ENCODE measurements around the gene NUBPL. TPM values are rescaled to one million over a fixed set of nuclear protein-coding genes. Genes with fewer than 3 reads are reported as not detected.
"Not testable (repeated sequence)": the region's sequence is repeated elsewhere in the genome, so short reads cannot be mapped to it uniquely, and the experiment has no call there.

The NUBPL gene
- total RNA-seq, 2 experiments from 2014 or later: 4.8 to 6.4 TPM

DNA sequence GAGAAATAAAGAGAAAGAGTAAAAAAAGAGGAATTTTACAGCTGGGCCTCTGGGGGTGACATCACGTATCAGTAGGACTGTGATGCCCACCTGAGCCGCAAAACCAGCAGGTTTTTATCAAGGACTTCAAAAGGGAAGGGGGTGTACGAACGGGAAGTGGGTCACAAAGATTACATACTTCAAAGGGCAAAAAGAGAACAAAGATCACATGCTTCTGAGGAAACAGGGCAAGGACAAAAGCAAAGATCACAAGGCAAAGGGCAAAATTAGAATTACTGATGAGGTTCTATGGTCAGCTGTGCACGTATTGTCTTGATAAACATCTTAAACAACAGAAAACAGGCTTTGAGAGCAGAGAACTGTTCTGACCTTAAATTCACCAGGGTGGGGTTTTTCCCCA is 91.7 kb downstream of the NUBPL start:
- H3K27ac Mint-ChIP-seq; H3K4me3 Mint-ChIP-seq; POLR2A ChIA-PET; H3K36me3 Mint-ChIP-seq (ENCODE audit: low read depth); H3K4me1 Mint-ChIP-seq; H3K27me3 Mint-ChIP-seq; CTCF ChIA-PET; DNase-seq: not testable (repeated sequence)
- H3K9me3 Mint-ChIP-seq: peaks cover 24% of the 10 kb centered on the region

DNA sequence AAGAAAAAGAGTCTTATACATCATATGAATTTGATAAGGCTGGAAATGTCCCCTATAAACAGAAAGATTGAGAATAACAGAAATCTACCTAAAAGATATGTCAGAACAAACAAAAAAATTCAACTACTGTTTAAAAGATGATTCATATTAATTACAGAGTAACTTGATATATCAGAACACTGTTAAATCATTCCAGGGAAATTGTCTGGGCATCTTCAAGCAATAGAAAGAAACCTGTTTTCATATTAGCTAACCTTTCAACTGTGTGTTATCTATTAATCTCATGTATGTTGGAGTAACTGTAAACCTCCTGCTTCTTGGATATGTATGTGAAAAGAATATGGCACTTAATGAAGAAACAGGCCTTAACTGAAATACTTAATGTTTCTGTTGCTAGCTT is 96.7 kb downstream of the NUBPL start:
- no peak overlapping the region for H3K4me3 Mint-ChIP-seq
- peaks cover 2% of the 10 kb centered on the region for H3K36me3 Mint-ChIP-seq (ENCODE audit: low read depth)
- H3K27ac Mint-ChIP-seq: no peak overlapping the region
- H3K4me1 Mint-ChIP-seq: no peaks in the 10 kb centered on the region
- no peaks in the 10 kb centered on the region for H3K27me3 Mint-ChIP-seq
- POLR2A ChIA-PET: no interaction called here
- DNase-seq: no peak
- peaks cover 11% of the 10 kb centered on the region for H3K9me3 Mint-ChIP-seq
- CTCF ChIA-PET: no interaction called here

DNA sequence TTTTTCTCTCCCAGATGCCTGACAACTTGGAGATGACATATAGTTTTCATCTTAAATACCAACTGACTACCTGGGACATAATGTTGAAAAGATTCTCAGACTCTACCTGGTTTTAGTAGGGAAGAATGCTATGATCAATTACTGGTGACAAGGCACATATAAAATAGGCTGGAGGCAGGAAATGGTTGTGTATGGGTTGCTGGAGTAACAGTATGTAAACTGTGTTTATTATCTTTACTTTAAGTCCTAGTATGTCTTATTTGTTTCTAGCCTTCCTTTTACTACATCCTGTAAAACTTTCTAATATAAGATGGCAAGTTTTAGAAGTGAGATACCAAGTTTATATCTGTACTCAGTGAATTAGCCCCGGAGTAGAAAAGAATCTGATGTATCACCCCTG is 98.1 kb downstream of the NUBPL start:
- Mint-ChIP-seq H3K4me3 (no peak overlapping the region), H3K27ac (no peak overlapping the region), H3K9me3 (peaks cover 3% of the 10 kb centered on the region), H3K4me1 (no peaks in the 10 kb centered on the region), H3K27me3 (no peaks in the 10 kb centered on the region), H3K36me3 (ENCODE audit: low read depth) (no peaks in the 10 kb centered on the region)
- POLR2A ChIA-PET: no interaction called here
- CTCF ChIA-PET: no interaction called here
- no peak for DNase-seq

DNA sequence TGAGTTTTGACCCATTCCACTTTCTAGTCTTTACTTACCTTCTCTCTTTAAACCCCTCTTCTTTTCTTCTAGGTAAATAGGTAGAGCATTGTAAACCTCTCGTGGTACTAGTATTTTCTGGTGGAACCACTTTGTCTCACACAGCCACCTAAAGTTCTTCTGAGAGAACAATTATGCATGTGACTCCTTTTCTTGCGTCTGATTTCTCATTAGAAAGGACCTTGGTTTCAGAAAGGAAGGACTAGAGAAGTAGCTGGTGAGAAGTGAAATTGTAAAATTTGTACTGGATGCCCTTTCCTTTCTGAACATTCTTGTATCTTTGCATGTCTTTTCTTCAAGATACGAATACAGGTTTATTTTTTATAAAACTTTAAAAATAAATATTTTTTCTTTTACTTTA is 99.0 kb downstream of the NUBPL start:
- Mint-ChIP-seq H3K4me3 (no peak overlapping the region), H3K27ac (no peak overlapping the region), H3K36me3 (ENCODE audit: low read depth) (no peaks in the 10 kb centered on the region), H3K4me1 (no peaks in the 10 kb centered on the region), H3K27me3 (no peaks in the 10 kb centered on the region), H3K9me3 (peaks cover 5% of the 10 kb centered on the region)
- ChIA-PET POLR2A (no interaction called here), CTCF (interaction anchor here (0.7 to 1.2 kb wide), 2 partner anchors 16 to 306 kb away, joined by 3 read pairs; no protein-coding TSS in a partner anchor)
- DNase-seq: no peak

- ChIA-PET POLR2A (no interaction called here), CTCF (interaction anchor here (0.7 to 1.2 kb wide), 2 partner anchors 15 to 305 kb away, joined by 3 read pairs; no protein-coding TSS in a partner anchor)
- Mint-ChIP-seq H3K4me3 (no peak overlapping the region), H3K36me3 (ENCODE audit: low read depth) (no peaks in the 10 kb centered on the region), H3K4me1 (no peaks in the 10 kb centered on the region), H3K27ac (no peak overlapping the region), H3K9me3 (peaks cover 10% of the 10 kb centered on the region), H3K27me3 (no peaks in the 10 kb centered on the region)
- no peak for DNase-seq
Measured at GRCh38 chr14:31660728-31661127, 99.5 kb downstream of the NUBPL start.

GRCh38 chr14:31668348-31668747 is 107.1 kb downstream of the NUBPL start:
- no peaks in the 10 kb centered on the region for H3K36me3 Mint-ChIP-seq (ENCODE audit: low read depth)
- peaks cover 12% of the 10 kb centered on the region for H3K9me3 Mint-ChIP-seq
- CTCF ChIA-PET: no interaction called here
- POLR2A ChIA-PET: no interaction called here
- no peaks in the 10 kb centered on the region for H3K27me3 Mint-ChIP-seq
- DNase-seq: no peak
- no peak overlapping the region for H3K27ac Mint-ChIP-seq
- H3K4me1 Mint-ChIP-seq: no peaks in the 10 kb centered on the region
- no peak overlapping the region for H3K4me3 Mint-ChIP-seq

GRCh38 chr14:31672709-31673108 is 111.5 kb downstream of the NUBPL start:
- POLR2A ChIA-PET: no interaction called here
- DNase-seq: no peak
- Mint-ChIP-seq H3K27ac (no peak overlapping the region), H3K4me3 (no peak overlapping the region), H3K4me1 (peaks cover 2% of the 10 kb centered on the region), H3K36me3 (ENCODE audit: low read depth) (no peaks in the 10 kb centered on the region), H3K27me3 (no peaks in the 10 kb centered on the region), H3K9me3 (peaks cover 2% of the 10 kb centered on the region)
- CTCF ChIA-PET: no interaction called here

GRCh38 chr14:31677052-31677451 is 115.8 kb downstream of the NUBPL start:
- H3K27ac Mint-ChIP-seq: no peak overlapping the region
- H3K36me3 Mint-ChIP-seq (ENCODE audit: low read depth): no peaks in the 10 kb centered on the region
- peaks cover 2% of the 10 kb centered on the region for H3K4me1 Mint-ChIP-seq
- H3K4me3 Mint-ChIP-seq: no peak overlapping the region
- H3K27me3 Mint-ChIP-seq: no peaks in the 10 kb centered on the region
- CTCF ChIA-PET: no interaction called here
- no peak for DNase-seq
- POLR2A ChIA-PET: no interaction called here
- peaks cover 2% of the 10 kb centered on the region for H3K9me3 Mint-ChIP-seq

- peaks cover 2% of the 10 kb centered on the region for H3K4me1 Mint-ChIP-seq
- no peaks in the 10 kb centered on the region for H3K27me3 Mint-ChIP-seq
- DNase-seq: no peak
- H3K27ac Mint-ChIP-seq: no peak overlapping the region
- H3K36me3 Mint-ChIP-seq (ENCODE audit: low read depth): no peaks in the 10 kb centered on the region
- H3K9me3 Mint-ChIP-seq: peaks cover 2% of the 10 kb centered on the region
- ChIA-PET POLR2A (no interaction called here), CTCF (no interaction called here)
- no peak overlapping the region for H3K4me3 Mint-ChIP-seq
Measured at GRCh38 chr14:31677630-31678029, 116.4 kb downstream of the NUBPL start.

DNA sequence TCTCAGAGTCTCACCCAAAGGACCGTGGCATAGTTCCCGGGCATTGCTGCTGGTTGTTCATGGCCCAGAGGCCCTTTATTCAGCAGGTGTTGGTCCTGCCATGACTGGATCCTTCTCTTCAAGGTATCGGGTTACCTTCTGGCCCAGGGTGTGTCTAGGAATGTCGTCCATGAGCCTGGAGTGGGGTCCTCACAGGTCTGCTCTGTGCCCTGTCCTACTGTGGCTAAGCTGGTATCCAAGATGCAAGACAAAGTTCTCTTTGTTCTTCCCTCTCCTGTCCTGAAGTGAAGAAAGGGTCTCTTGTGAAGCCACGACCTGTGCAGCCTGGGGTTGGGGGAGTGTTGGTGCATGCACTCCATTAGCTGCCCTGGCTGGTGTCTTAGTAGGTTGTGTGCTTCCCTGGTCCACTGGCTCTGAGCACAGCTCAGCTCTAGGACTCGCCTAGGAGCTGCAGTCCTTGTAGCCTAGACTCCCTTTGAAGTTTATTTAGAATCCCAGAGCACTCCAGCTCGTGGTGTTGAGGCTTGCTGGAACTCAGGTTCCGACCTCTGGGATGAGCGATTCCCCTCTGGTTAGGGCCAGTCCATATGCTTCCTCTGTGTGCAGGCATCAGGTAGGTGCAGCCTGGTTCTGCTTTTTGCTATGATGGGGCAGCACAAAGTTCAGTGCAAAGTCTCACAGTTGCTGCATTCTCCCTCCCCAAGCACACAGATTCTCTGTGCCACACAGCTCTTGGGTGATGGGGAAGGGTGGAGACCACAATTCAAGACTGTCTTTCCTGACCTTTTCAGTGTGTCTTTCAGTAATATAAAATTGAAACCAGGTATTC is 117.4 kb downstream of the NUBPL start:
- H3K4me1 Mint-ChIP-seq: peaks cover 2% of the 10 kb centered on the region
- no peaks in the 10 kb centered on the region for H3K27me3 Mint-ChIP-seq
- peaks cover 4% of the 10 kb centered on the region for H3K9me3 Mint-ChIP-seq
- ChIA-PET CTCF (no interaction called here), POLR2A (no interaction called here)
- peaks cover 1% of the 10 kb centered on the region for H3K36me3 Mint-ChIP-seq (ENCODE audit: low read depth)
- H3K4me3 Mint-ChIP-seq: no peak overlapping the region
- DNase-seq: no peak
- no peak overlapping the region for H3K27ac Mint-ChIP-seq

DNA sequence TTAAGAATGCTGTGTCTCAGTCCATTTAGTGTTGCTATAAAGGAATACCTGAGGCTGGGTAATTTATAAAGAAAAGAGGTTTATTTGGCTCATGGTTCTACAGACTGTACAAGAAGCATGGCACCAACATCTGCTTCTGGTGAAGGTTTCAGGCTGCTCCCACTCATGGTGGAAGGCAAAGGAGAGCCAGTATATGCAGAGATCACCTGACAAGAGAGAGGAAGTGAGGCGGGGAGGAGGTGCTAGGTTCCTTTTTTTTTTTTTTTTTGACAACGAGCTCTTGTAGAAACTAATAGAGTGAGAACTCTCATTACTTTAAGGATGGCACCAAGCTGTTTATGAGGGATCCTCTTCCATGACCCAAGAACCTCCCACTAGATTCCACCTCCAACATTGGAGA is 121.6 kb downstream of the NUBPL start:
- Mint-ChIP-seq H3K4me1 (no peaks in the 10 kb centered on the region), H3K36me3 (ENCODE audit: low read depth) (peaks cover 1% of the 10 kb centered on the region), H3K9me3 (peaks cover 13% of the 10 kb centered on the region), H3K27ac (no peak overlapping the region), H3K27me3 (no peaks in the 10 kb centered on the region), H3K4me3 (no peak overlapping the region)
- ChIA-PET CTCF (no interaction called here), POLR2A (no interaction called here)
- no peak for DNase-seq

DNA sequence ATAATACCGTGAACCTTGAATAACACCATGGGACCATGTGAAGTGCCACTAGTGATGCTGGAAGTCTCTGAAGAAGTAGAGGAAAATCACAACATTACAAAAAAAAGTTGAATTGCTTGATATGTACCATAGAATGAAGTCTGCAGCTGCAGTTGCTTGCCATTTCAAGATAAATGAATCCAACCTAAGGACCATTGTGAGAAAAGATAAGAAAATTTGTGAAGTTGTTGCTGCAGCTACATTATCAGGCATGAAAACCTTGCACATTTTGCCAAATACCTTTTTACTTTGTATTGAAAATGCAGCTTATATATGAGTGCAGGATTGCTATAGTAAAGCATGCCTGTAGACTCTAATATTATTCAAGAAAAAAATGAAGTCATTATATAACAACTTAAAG is 126.5 kb downstream of the NUBPL start:
- DNase-seq: no peak
- Mint-ChIP-seq H3K9me3 (peaks cover 13% of the 10 kb centered on the region), H3K27me3 (no peaks in the 10 kb centered on the region), H3K4me1 (no peaks in the 10 kb centered on the region), H3K4me3 (no peak overlapping the region), H3K36me3 (ENCODE audit: low read depth) (peaks cover 3% of the 10 kb centered on the region), H3K27ac (no peak overlapping the region)
- POLR2A ChIA-PET: no interaction called here
- CTCF ChIA-PET: interaction anchor here (0.6 kb wide), 1 partner anchor 283 kb away, joined by 3 read pairs; no protein-coding TSS in a partner anchor

- no peak overlapping the region for H3K4me3 Mint-ChIP-seq
- no peaks in the 10 kb centered on the region for H3K4me1 Mint-ChIP-seq
- ChIA-PET CTCF (no interaction called here), POLR2A (no interaction called here)
- H3K27ac Mint-ChIP-seq: no peak overlapping the region
- no peak for DNase-seq
- H3K36me3 Mint-ChIP-seq (ENCODE audit: low read depth): peaks cover 3% of the 10 kb centered on the region
- peaks cover 7% of the 10 kb centered on the region for H3K9me3 Mint-ChIP-seq
- H3K27me3 Mint-ChIP-seq: no peaks in the 10 kb centered on the region
Measured at GRCh38 chr14:31690056-31690455, 128.9 kb downstream of the NUBPL start.

- Mint-ChIP-seq H3K36me3 (ENCODE audit: low read depth) (peaks cover 3% of the 10 kb centered on the region), H3K27me3 (no peaks in the 10 kb centered on the region), H3K4me3 (no peak overlapping the region), H3K27ac (no peak overlapping the region), H3K4me1 (no peaks in the 10 kb centered on the region), H3K9me3 (no peaks in the 10 kb centered on the region)
- no peak for DNase-seq
- POLR2A ChIA-PET: no interaction called here
- CTCF ChIA-PET: no interaction called here
Measured at GRCh38 chr14:31692376-31692781, 131.2 kb downstream of the NUBPL start.

All from activated CD4-positive, alpha-beta T cell treated with anti-CD3 and anti-CD28 coated beads, Interleukin-2, amount 10 ng/mL, durations not matched to agents 7 days and 5 days (primary cell).